Glutamatergic neuron (in vitro differentiated cells): Measurements from ENCODE around the gene PCDH19. TPM values are rescaled to one million over a fixed set of nuclear protein-coding genes. Genes with fewer than 3 reads are reported as not detected.
"Not testable (repeated sequence)": the region's sequence is repeated elsewhere in the genome, so short reads cannot be mapped to it uniquely, and the experiment has no call there.

Experiments used
- DNase-seq: peaks from one replicate; pipeline ENCODE4 v3.0.0; 2022
- H3K27ac Mint-ChIP-seq: one replicate; pipeline ENCODE4 v1.8.0; 2020; ENCODE audit warnings: mild to moderate bottlenecking, mixed read lengths, inconsistent platforms; ENCODE audit not compliant: unreplicated experiment
- H3K27me3 Mint-ChIP-seq: one replicate; pipeline ENCODE4 v1.8.0; 2020; ENCODE audit warnings: mild to moderate bottlenecking, moderate library complexity, mixed read lengths, inconsistent platforms; ENCODE audit not compliant: unreplicated experiment
- H3K36me3 Mint-ChIP-seq: one replicate; pipeline ENCODE4 v1.8.0; 2020; ENCODE audit warnings: mild to moderate bottlenecking, mixed read lengths, inconsistent platforms; ENCODE audit not compliant: unreplicated experiment
- H3K4me1 Mint-ChIP-seq: one replicate; pipeline ENCODE4 v1.8.0; 2020; ENCODE audit warnings: mild to moderate bottlenecking, low read depth, mixed read lengths, inconsistent platforms; ENCODE audit not compliant: unreplicated experiment
- H3K4me3 Mint-ChIP-seq: one replicate; pipeline ENCODE4 v1.8.0; 2020; ENCODE audit warnings: mild to moderate bottlenecking, mixed read lengths, inconsistent platforms; ENCODE audit not compliant: unreplicated experiment
- H3K9me3 Mint-ChIP-seq: one replicate; pipeline ENCODE4 v1.8.0; 2020; ENCODE audit warnings: mild to moderate bottlenecking, moderate library complexity, mixed read lengths, inconsistent platforms; ENCODE audit not compliant: unreplicated experiment
- CTCF ChIP-seq: fragments of 200-600 bp; sonication (generic); IDR thresholded peaks from one replicate; pipeline ENCODE4 v1.5.0; 2021; ENCODE audit not compliant: partially characterized antibody, unreplicated experiment
- long read RNA-seq: library from polyadenylated mRNA; unstranded; transcript quantifications from one replicate; pipeline ENCODE4 v2.0.0, GENCODE V29; 2020; ENCODE audit not compliant: unreplicated experiment
- total RNA-seq: library from RNA; stranded (reverse); fragmentation: NEBNext Ultra II Directional; extraction: Animal tissue kit (Norgen Biotek cat#: 25700); gene quantifications from one replicate; pipeline ENCODE4 v1.2.1, GENCODE V29; 2021; ENCODE audit not compliant: unreplicated experiment

The PCDH19 gene
- total RNA-seq, result 4.1 TPM
- long read RNA-seq, partial matches to known transcripts, result 1 of 1 reads
- long read RNA-seq, other reads (novel, unspliced or antisense), result 0 of 1 reads

- no peaks in the 10 kb centered on the region for H3K36me3 Mint-ChIP-seq
- DNase-seq, result peak; percentile 73
- peak within 1 kb of the TSS; percentile 96 for H3K4me3 Mint-ChIP-seq
- no peak within 1 kb of the TSS for H3K27ac Mint-ChIP-seq
- peaks cover 16% of the 10 kb centered on the region for H3K27me3 Mint-ChIP-seq
- peaks cover 3% of the 10 kb centered on the region for H3K9me3 Mint-ChIP-seq
- peaks cover 5% of the 10 kb centered on the region for H3K4me1 Mint-ChIP-seq
- TF ChIP-seq CTCF, result no peak
Measured at GRCh38 chrX:100409610-100410590, at the start of gene PCDH19. TSS of gene PCDH19 (minus strand) at chrX:100410273. CDS start at chrX:100408597, 1,676 bp downstream.

- no peaks in the 10 kb centered on the region for H3K36me3 Mint-ChIP-seq
- H3K9me3 Mint-ChIP-seq, result no peaks in the 10 kb centered on the region
- DNase-seq, result no peak
- no peaks in the 10 kb centered on the region for H3K4me1 Mint-ChIP-seq
- no peak overlapping the region for H3K4me3 Mint-ChIP-seq
- no peak overlapping the region for H3K27ac Mint-ChIP-seq
- no peaks in the 10 kb centered on the region for H3K27me3 Mint-ChIP-seq
- no peak for TF ChIP-seq CTCF
Measured at GRCh38 chrX:100449696-100450608, 39.9 kb upstream of the PCDH19 start.

GRCh38 chrX:100447655-100448397 lies 37.8 kb upstream of the PCDH19 start:
- peak overlapping the region; percentile 52 for H3K4me3 Mint-ChIP-seq
- peak; percentile 73 for DNase-seq

GRCh38 chrX:100445593-100445992 lies 35.5 kb upstream of the PCDH19 start:
- Mint-ChIP-seq H3K4me3 (no peak overlapping the region), H3K27ac (no peak overlapping the region), H3K9me3 (no peaks in the 10 kb centered on the region), H3K4me1 (no peaks in the 10 kb centered on the region), H3K27me3 (no peaks in the 10 kb centered on the region), H3K36me3 (no peaks in the 10 kb centered on the region)
- no peak for TF ChIP-seq CTCF
- DNase-seq, result no peak

More at GRCh38 chrX:100447655-100448397, 37.8 kb upstream of the PCDH19 start:
- no peaks in the 10 kb centered on the region for H3K9me3 Mint-ChIP-seq
- no peaks in the 10 kb centered on the region for H3K36me3 Mint-ChIP-seq
- H3K4me1 Mint-ChIP-seq, result no peaks in the 10 kb centered on the region
- no peak overlapping the region for H3K27ac Mint-ChIP-seq
- TF ChIP-seq CTCF, result peak; percentile 76
- no peaks in the 10 kb centered on the region for H3K27me3 Mint-ChIP-seq

- H3K27ac Mint-ChIP-seq, H3K4me3 Mint-ChIP-seq, H3K4me1 Mint-ChIP-seq, H3K36me3 Mint-ChIP-seq, DNase-seq, H3K9me3 Mint-ChIP-seq, H3K27me3 Mint-ChIP-seq: not testable (repeated sequence)
Measured at GRCh38 chrX:100441321-100441720, 31.2 kb upstream of the PCDH19 start.
